ENCODE measurements around the gene STARD10.

STARD10 gene

GRCh38 chr11:72746821-72747220, 47.0 kb downstream of the STARD10 start:
- no peak for TF ChIP-seq POLR2AphosphoS5 (IDR thresholded peaks at IDR 0.05; ENCODE audit: low read depth, low read length)
- no peak for TF ChIP-seq FOXP2 (optimal IDR thresholded peaks at IDR 0.05; ENCODE audit: borderline replicate concordance, extremely low read depth, extremely low read length, insufficient read depth)
- no peak for TF ChIP-seq TAF1 (IDR thresholded peaks at IDR 0.05; ENCODE audit: borderline replicate concordance, insufficient read depth, low read length)
- TF ChIP-seq REST (IDR thresholded peaks at IDR 0.05; ENCODE audit: insufficient read depth in 1 of 2, low read depth in 2 of 2, low read length in 2 of 2), result no peak
- no peak for TF ChIP-seq SIN3A (IDR thresholded peaks at IDR 0.05; ENCODE audit: borderline replicate concordance, insufficient read depth, low read length)

GRCh38 chr11:72745925-72746550, 47.8 kb downstream of the STARD10 start:
- TF ChIP-seq SIN3A (IDR thresholded peaks at IDR 0.05; ENCODE audit: borderline replicate concordance, insufficient read depth, low read length), result no peak
- TF ChIP-seq POLR2AphosphoS5 (IDR thresholded peaks at IDR 0.05; ENCODE audit: low read depth, low read length), result no peak
- no peak for TF ChIP-seq REST (IDR thresholded peaks at IDR 0.05; ENCODE audit: insufficient read depth in 1 of 2, low read depth in 2 of 2, low read length in 2 of 2)
- TF ChIP-seq FOXP2 (optimal IDR thresholded peaks at IDR 0.05; ENCODE audit: borderline replicate concordance, extremely low read depth, extremely low read length, insufficient read depth), result no peak
- no peak for TF ChIP-seq TAF1 (IDR thresholded peaks at IDR 0.05; ENCODE audit: borderline replicate concordance, insufficient read depth, low read length)

GRCh38 chr11:72745511-72745910, 48.3 kb downstream of the STARD10 start:
- no peak for TF ChIP-seq REST (IDR thresholded peaks at IDR 0.05; ENCODE audit: insufficient read depth in 1 of 2, low read depth in 2 of 2, low read length in 2 of 2)

- TF ChIP-seq SIN3A (IDR thresholded peaks at IDR 0.05; ENCODE audit: borderline replicate concordance, insufficient read depth, low read length) (no peak), REST (IDR thresholded peaks at IDR 0.05; ENCODE audit: insufficient read depth in 1 of 2, low read depth in 2 of 2, low read length in 2 of 2) (no peak), FOXP2 (optimal IDR thresholded peaks at IDR 0.05; ENCODE audit: borderline replicate concordance, extremely low read depth, extremely low read length, insufficient read depth) (no peak), TAF1 (IDR thresholded peaks at IDR 0.05; ENCODE audit: borderline replicate concordance, insufficient read depth, low read length) (no peak), POLR2AphosphoS5 (IDR thresholded peaks at IDR 0.05; ENCODE audit: low read depth, low read length) (no peak)
Observed at GRCh38 chr11:72744474-72744873, 49.4 kb downstream of the STARD10 start.

All from PFSK-1 (cell line).